Right lobe of liver (tissue), 6 donors: ENCODE results near the gene CLEC16A. TPM values are rescaled to one million over a fixed set of nuclear protein-coding genes. Genes with fewer than 3 reads are reported as not detected.

Experiments used
- ATAC-seq, 4 donors: fragments of 200-7000 bp; cut with Tn5 transposase; one replicate each; pipeline ENCODE4 v1.9.1; 2020; ENCODE audit warnings: mild to moderate bottlenecking in 4 of 4, moderate library complexity in 4 of 4
- DNase-seq, 3 donors: peaks; one replicate each; pipeline ENCODE4 v3.0.0-alpha.2; 2020
- H3K27ac ChIP-seq, 3 donors: fragments of 200-600 bp; one replicate each; pipeline ENCODE4 v1.8.0; 2022
- H3K27me3 ChIP-seq, 2 donors: fragments of 200-600 bp; one replicate each; pipeline ENCODE4 v1.8.0; 2022
- H3K36me3 ChIP-seq, 4 donors: fragments of 200-600 bp; sonication (generic) in 1 of 4; one replicate each; pipeline versions ENCODE4 v1.5.1 to v1.8.0; 2017 to 2022; ENCODE audit warnings: control low read depth in 1 of 4
- H3K4me1 ChIP-seq, 4 donors: fragments of 200-600 bp; sonication (generic) in 1 of 4; one replicate each; pipeline versions ENCODE4 v1.5.1 to v1.8.0; 2017 to 2022; ENCODE audit warnings: control low read depth in 1 of 4
- H3K4me3 ChIP-seq, 3 donors: fragments of 200-600 bp; one replicate each; pipeline ENCODE4 v1.8.0; 2022
- H3K9me3 ChIP-seq, 4 donors: fragments of 200-600 bp; sonication (generic) in 1 of 4; one replicate each; pipeline versions ENCODE4 v1.5.1 to v1.8.0; 2017 to 2022; ENCODE audit warnings: control low read depth in 1 of 4
- POLR2A ChIP-seq: fragments of 450-650 bp; IDR thresholded peaks from one replicate; pipeline ENCODE4 v1.6.1; 2017; ENCODE audit warnings: antibody characterized with exemption, mild to moderate bottlenecking
- WGBS: methylation state at CpG from one replicate; pipeline ENCODE4 v1.1.6; 2018; ENCODE audit warnings: low coverage, low lambda C conversion rate; ENCODE audit not compliant: insufficient coverage; ENCODE audit errors: missing lambda C conversion rate; 5-methylcytosine and 5-hydroxymethylcytosine counted together
- intact Hi-C, 2 donors: fragments of 100-400 bp; cut with DNase I; formaldehyde crosslinking; loops; one replicate each; pipeline versions ENCODE4 v1.11.2 to v1.14.1; 2022
- total RNA-seq, 6 experiments: library from RNA; depleted of rRNA in 2 of 6; stranded (reverse); fragments of >200 nt in 2 of 6; fragmentation: NEBNext Ultra II Directional in 3 of 6; extraction: Animal tissue kit (Norgen Biotek cat#: 25700) in 3 of 6; gene quantifications; one replicate each; pipeline versions ENCODE4 v1.1.0 to v1.2.4, GENCODE V29; 2016 to 2023
- TF ChIP-seq, protein P1 (sequence below), 4 donors: fragments of 200-600 bp in 3 of 4; fragments of 450-650 bp in 1 of 4; IDR thresholded peaks; one replicate each; pipeline versions ENCODE4 v1.5.1 to v1.8.0; 2016 to 2022; ENCODE audit warnings: antibody characterized with exemption in 4 of 4, mild to moderate bottlenecking in 2 of 4
- donor health status: DM: no; HTN: yes; CAD: no.
- donor health status: DM: no; HTN: no; CAD: no.
- donor health status: DM: no; HTN: no; CAD: no.
- donor health status: DM: no; HTN: yes; CAD: no.
- donor health status: DM: no; HTN: yes; CAD: no.

CLEC16A gene
- total RNA-seq, 6 experiments from 2014 or later: 15.2 to 25.9 (median 19.8) TPM

DNA sequence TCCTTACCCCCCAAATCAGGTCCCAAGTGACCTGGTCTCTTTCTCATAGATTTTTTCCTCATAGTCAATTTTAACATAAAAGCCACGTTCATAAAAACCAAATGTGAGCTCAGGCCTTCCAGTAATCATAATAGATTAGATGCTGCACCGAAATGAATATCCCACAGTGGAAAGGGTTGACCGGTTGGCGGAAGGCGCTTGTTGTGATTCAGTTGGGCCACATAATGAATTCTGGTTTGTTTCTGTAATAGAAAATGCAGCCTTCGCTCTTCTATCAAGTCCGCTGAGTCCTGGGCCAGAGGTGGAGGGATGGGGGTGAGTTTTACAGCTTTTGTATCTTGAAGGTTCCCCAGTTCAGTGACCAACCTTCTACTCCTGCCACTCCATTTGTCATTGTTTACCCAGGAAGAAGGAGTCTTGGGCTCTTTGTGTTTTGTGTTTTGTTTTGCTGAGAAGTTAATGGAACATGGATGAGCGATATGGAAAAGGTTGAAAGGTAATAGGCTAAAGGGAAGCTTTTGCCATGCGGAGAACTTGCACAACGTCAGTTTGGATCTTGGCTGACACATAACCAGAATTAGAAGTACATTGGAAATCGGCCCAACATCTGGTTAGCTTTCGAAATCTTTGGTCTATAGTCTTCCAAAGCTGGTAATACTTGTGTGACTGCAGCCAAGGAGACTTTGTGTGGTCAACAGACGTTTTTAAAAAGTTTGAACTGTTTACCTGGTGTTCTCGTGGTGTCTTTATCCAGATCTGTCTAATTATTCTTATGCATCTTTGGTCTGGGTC is 89.5 kb downstream of the CLEC16A start:
- ATAC-seq: peak; percentile 52 to 82 (median 66)
- no peak overlapping the region for H3K27ac ChIP-seq
- peaks cover 0 to 8% (median 3%) of the 10 kb centered on the region in 4 donors for H3K36me3 ChIP-seq
- TF ChIP-seq POLR2A: no peak
- TF ChIP-seq, protein P1, sequence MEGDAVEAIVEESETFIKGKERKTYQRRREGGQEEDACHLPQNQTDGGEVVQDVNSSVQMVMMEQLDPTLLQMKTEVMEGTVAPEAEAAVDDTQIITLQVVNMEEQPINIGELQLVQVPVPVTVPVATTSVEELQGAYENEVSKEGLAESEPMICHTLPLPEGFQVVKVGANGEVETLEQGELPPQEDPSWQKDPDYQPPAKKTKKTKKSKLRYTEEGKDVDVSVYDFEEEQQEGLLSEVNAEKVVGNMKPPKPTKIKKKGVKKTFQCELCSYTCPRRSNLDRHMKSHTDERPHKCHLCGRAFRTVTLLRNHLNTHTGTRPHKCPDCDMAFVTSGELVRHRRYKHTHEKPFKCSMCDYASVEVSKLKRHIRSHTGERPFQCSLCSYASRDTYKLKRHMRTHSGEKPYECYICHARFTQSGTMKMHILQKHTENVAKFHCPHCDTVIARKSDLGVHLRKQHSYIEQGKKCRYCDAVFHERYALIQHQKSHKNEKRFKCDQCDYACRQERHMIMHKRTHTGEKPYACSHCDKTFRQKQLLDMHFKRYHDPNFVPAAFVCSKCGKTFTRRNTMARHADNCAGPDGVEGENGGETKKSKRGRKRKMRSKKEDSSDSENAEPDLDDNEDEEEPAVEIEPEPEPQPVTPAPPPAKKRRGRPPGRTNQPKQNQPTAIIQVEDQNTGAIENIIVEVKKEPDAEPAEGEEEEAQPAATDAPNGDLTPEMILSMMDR (IDR thresholded peaks at IDR 0.05): no peak
- intact Hi-C loops: no loop called here
- DNase-seq: peak in 1 of 3 donors; percentile 83
- H3K9me3 ChIP-seq: no peaks in the 10 kb centered on the region
- no peaks in the 10 kb centered on the region for H3K27me3 ChIP-seq
- H3K4me3 ChIP-seq: no peak overlapping the region
- H3K4me1 ChIP-seq: peaks cover 0 to 9% (median 0%) of the 10 kb centered on the region in 4 donors
- 46% methylated on average over 8 of the region's 14 CpGs for WGBS

DNA sequence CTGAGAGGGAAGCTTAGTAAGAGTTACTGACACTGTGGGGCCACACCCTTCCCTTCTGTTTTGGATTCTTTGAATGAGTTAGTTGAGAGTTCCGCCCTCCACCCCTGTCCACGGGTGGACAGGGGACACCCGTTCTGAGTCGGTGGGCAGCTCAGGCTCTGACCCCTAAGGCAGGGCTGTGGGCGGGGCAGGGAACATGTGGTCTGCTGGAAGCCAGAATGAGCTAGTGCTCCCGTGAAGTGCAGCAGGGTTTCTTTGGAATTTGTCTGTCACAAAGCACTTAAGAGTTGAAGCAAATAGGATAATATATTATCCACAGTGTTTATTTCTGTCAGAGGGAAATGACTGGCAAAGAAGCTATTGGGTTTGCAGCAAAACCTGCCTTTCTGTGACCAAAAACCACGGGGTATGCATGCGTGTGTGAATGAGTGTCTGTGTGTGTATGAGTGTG is 90.1 kb downstream of the CLEC16A start:
- H3K4me1 ChIP-seq: peaks cover 0 to 9% (median 0%) of the 10 kb centered on the region in 4 donors
- DNase-seq: no peak
- ATAC-seq: no peak
- H3K27ac ChIP-seq: no peak overlapping the region
- no peak for TF ChIP-seq POLR2A
- TF ChIP-seq, protein P1 (IDR thresholded peaks at IDR 0.05): no peak
- H3K27me3 ChIP-seq: no peaks in the 10 kb centered on the region
- no peak overlapping the region for H3K4me3 ChIP-seq
- WGBS: 100% methylated on average over 1 of the region's 8 CpGs
- intact Hi-C loops: no loop called here
- H3K9me3 ChIP-seq: no peaks in the 10 kb centered on the region
- H3K36me3 ChIP-seq: peaks cover 0 to 7% (median under 1%) of the 10 kb centered on the region in 4 donors

DNA sequence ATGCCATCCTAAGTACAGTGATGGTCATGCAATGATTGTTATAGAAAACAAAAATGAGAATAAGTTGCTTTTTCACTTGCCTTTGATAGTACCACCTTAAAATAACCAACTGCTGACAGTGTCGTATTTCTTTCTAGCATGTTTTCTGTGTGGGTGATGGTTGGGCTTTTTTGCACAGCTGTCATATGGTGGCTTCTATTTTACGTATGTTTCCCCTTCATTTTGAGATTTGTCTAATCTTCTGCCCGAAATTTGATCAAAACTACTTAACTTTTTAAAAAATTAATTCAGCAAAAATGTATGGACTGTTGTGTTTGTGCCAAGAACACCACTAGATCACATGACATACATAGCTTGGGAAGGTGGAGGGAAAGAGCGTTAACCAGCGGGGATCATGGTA is 90.7 kb downstream of the CLEC16A start:
- peaks cover 0 to 13% (median 2%) of the 10 kb centered on the region in 4 donors for H3K36me3 ChIP-seq
- intact Hi-C loops: no loop called here
- ATAC-seq: no peak

DNA sequence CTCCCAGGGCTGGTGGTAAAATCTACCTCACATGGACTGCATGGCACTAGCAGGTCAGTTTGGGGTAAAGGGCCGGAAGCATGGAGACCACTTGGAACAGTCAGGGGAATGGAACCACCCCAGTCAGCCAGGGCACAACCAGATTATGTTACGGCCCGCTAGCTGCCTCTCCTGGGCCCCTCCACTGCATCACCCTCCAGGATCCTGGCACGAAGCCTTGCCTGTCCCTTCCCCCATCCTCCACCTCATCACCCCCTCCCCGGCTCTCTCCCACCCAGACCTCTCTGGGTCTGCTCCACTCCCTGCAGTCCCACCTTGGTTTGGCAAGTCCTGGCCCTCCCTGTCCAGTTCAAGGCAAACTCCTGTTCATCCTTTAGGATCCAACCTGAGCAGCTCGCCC is 91.7 kb downstream of the CLEC16A start:
- WGBS: 97% methylated on average over 6 of the region's 6 CpGs
- H3K27me3 ChIP-seq: no peaks in the 10 kb centered on the region
- DNase-seq (no peak), ATAC-seq (no peak)
- H3K27ac ChIP-seq: no peak overlapping the region
- H3K4me3 ChIP-seq: no peak overlapping the region
- no peaks in the 10 kb centered on the region for H3K9me3 ChIP-seq
- intact Hi-C loops: no loop called here
- H3K36me3 ChIP-seq: peaks cover 0 to 16% (median 2%) of the 10 kb centered on the region in 4 donors
- TF ChIP-seq, protein P1 (IDR thresholded peaks at IDR 0.05): no peak
- TF ChIP-seq POLR2A: no peak
- H3K4me1 ChIP-seq: peaks cover 0 to 9% (median 0%) of the 10 kb centered on the region in 4 donors

More for the DNA sequence above, 90.7 kb downstream of the CLEC16A start:
- no peak for DNase-seq
- Histone ChIP-seq H3K4me1 (peaks cover 0 to 9% (median 0%) of the 10 kb centered on the region in 4 donors), H3K27ac (no peak overlapping the region), H3K4me3 (no peak overlapping the region), H3K27me3 (no peaks in the 10 kb centered on the region), H3K9me3 (no peaks in the 10 kb centered on the region)
- no peak for TF ChIP-seq POLR2A
- TF ChIP-seq, protein P1 (IDR thresholded peaks at IDR 0.05): no peak
- WGBS: 98% methylated on average over 3 of the region's 5 CpGs
